HCT116 (cell line): ENCODE results near the gene ZNF783. TPM values are rescaled to one million over a fixed set of nuclear protein-coding genes. Genes with fewer than 3 reads are reported as not detected.

Experiments used
- ATAC-seq: fragments of 200-7000 bp; cut with Tn5 transposase; 2 replicates; pipeline ENCODE4 v1.9.1; 2020; ENCODE audit warnings: mild to moderate bottlenecking, moderate library complexity
- BruUV-seq: library from RNA; stranded (reverse); fragments of 400-500 nt; replicated peaks from 2 replicates; lab custom pipeline; 2021; lab: Mats Ljungman, UMichigan
- CTCF ChIA-PET: fragments of 300-600 bp; sonication (Branson Sonifier 250); formaldehyde crosslinking; loops from one replicate; lab custom pipeline; 2021; ENCODE audit warnings: antibody characterized with exemption; lab: Charles Lee
- POLR2A ChIA-PET: fragments of 300-600, 350-600 bp; sonication (Branson Sonifier 250); formaldehyde crosslinking; loops from one replicate; lab custom pipeline; 2021; ENCODE audit warnings: antibody characterized with exemption; lab: Charles Lee
- RAD21 ChIA-PET, 2 experiments: fragments of 300-600 bp; sonication (Branson Sonifier 250); formaldehyde crosslinking; loops; one replicate each; lab custom pipeline; 2023; ENCODE audit warnings: low total read pairs in 2 of 2; ENCODE audit not compliant: uncharacterized antibody in 2 of 2, unreplicated experiment in 2 of 2, low non-redundant PET in 1 of 2; lab: Charles Lee
- DNase-seq: peaks from one replicate; pipeline ENCODE4 v3.0.0-alpha.2; 2010; ENCODE audit warnings: low read depth, low spot score
- H2AFZ ChIP-seq: fragments of 200-600 bp; shearing (Covaris generic), sonication (generic); 2 replicates; pipeline ENCODE4 v1.6.1; 2017; ENCODE audit warnings: low read depth, mixed run types, mixed read lengths, antibody characterized with exemption, low read length; ENCODE audit not compliant: poor library complexity, severe bottlenecking
- H3K27ac ChIP-seq: 2 replicates; pipeline ENCODE4 v1.5.1; 2012; ENCODE audit warnings: low read depth, low read length
- H3K27me3 ChIP-seq: fragments of 200-600 bp; sonication (generic); 2 replicates; pipeline ENCODE4 v1.6.1; 2016; ENCODE audit warnings: mixed run types, low read length, mixed read lengths; ENCODE audit not compliant: insufficient read depth
- H3K36me3 ChIP-seq, 2 experiments: fragments of 200-500 bp in 1 of 2; fragments of 200-600 bp in 1 of 2; sonication (Bioruptor generic) in 1 of 2; sonication (generic) in 1 of 2; 2 replicates each; pipeline versions ENCODE4 v1.5.1 to v1.6.1; 2014 to 2016; ENCODE audit warnings: low read length in 2 of 2, inconsistent platforms in 1 of 2, mixed read lengths in 1 of 2, mixed run types in 1 of 2; ENCODE audit not compliant: insufficient read depth in 2 of 2, control insufficient read depth in 1 of 2
- H3K4me1 ChIP-seq, 2 experiments: fragments of 200-600 bp in 1 of 2; sonication (generic) in 1 of 2; 2 replicates each; pipeline versions ENCODE4 v1.5.1 to v1.6.1; 2012 to 2017; ENCODE audit warnings: low read length in 2 of 2, inconsistent platforms in 1 of 2, mild to moderate bottlenecking in 1 of 2, mixed read lengths in 1 of 2, mixed run types in 1 of 2, moderate library complexity in 1 of 2; ENCODE audit not compliant: insufficient read depth in 2 of 2, control insufficient read depth in 1 of 2
- H3K4me2 ChIP-seq: fragments of 200-600 bp; sonication (generic); 2 replicates; pipeline ENCODE4 v1.6.1; 2017; ENCODE audit warnings: mixed run types, low read length, mixed read lengths
- H3K4me3 ChIP-seq, 2 experiments: fragments of 200-600 bp in 1 of 2; sonication (generic) in 1 of 2; replicated peaks in 1 of 2; 2 replicates each; pipeline ENCODE4 v1.5.1; 2011 to 2016; ENCODE audit warnings: low read length in 2 of 2, control low read depth in 1 of 2, low read depth in 1 of 2, mild to moderate bottlenecking in 1 of 2, mixed read lengths in 1 of 2, mixed run types in 1 of 2
- H3K79me2 ChIP-seq: fragments of 200-600 bp; sonication (generic); 2 replicates; pipeline ENCODE4 v1.6.1; 2017; ENCODE audit warnings: mild to moderate bottlenecking, mixed run types, low read length, moderate library complexity, mixed read lengths; ENCODE audit not compliant: insufficient read depth
- H3K9ac ChIP-seq: fragments of 200-600 bp; sonication (generic); 2 replicates; pipeline ENCODE4 v1.6.1; 2016; ENCODE audit warnings: low read length, mixed read lengths
- H3K9me2 ChIP-seq: fragments of 200-600 bp; sonication (generic), shearing (Covaris generic); 2 replicates; pipeline ENCODE4 v1.6.1; 2017; ENCODE audit warnings: mixed run types, mild to moderate bottlenecking, moderate library complexity; ENCODE audit not compliant: insufficient read depth
- H3K9me3 ChIP-seq, 2 experiments: fragments of 200-500 bp in 1 of 2; fragments of 200-600 bp in 1 of 2; sonication (Bioruptor generic) in 1 of 2; sonication (generic) in 1 of 2; 2 replicates each; pipeline ENCODE4 v1.6.1; 2014 to 2017; ENCODE audit warnings: low read length in 2 of 2, mixed read lengths in 2 of 2, inconsistent platforms in 1 of 2, low read depth in 1 of 2, mild to moderate bottlenecking in 1 of 2, mixed run types in 1 of 2, moderate library complexity in 1 of 2; ENCODE audit not compliant: control insufficient read depth in 1 of 2, insufficient read depth in 1 of 2
- H4K20me1 ChIP-seq: fragments of 200-600 bp; sonication (generic), shearing (Covaris generic); 2 replicates; pipeline ENCODE4 v1.6.1; 2017; ENCODE audit warnings: mixed run types, mild to moderate bottlenecking, moderate library complexity; ENCODE audit not compliant: insufficient read depth
- EGR1 ChIP-seq: IDR thresholded peaks from 2 replicates; pipeline ENCODE4 v1.6.1; 2012; ENCODE audit warnings: low read depth
- ELF1 ChIP-seq: IDR thresholded peaks from 2 replicates; pipeline ENCODE4 v1.6.1; 2012; ENCODE audit warnings: low read depth, borderline replicate concordance
- EZH2 ChIP-seq: fragments of 200-600 bp; sonication (generic); IDR thresholded peaks from 2 replicates; pipeline ENCODE4 v1.6.1; 2017; ENCODE audit warnings: antibody characterized with exemption, mixed run types
- EZH2phosphoT487 ChIP-seq: fragments of 200-600 bp; IDR thresholded peaks from 2 replicates; pipeline ENCODE4 v1.6.1; 2018; ENCODE audit warnings: antibody characterized with exemption, borderline replicate concordance
- JUND ChIP-seq: IDR thresholded peaks from 2 replicates; pipeline ENCODE4 v1.6.1; 2012
- MAX ChIP-seq: IDR thresholded peaks from 2 replicates; pipeline ENCODE4 v1.6.1; 2012
- POLR2AphosphoS5 ChIP-seq: IDR thresholded peaks from 2 replicates; pipeline ENCODE4 v1.6.1; 2011; ENCODE audit warnings: mild to moderate bottlenecking, low read depth, low read length, moderate library complexity
- RAD21 ChIP-seq: IDR thresholded peaks from 2 replicates; pipeline ENCODE4 v1.6.1; 2012; ENCODE audit warnings: low read depth, mild to moderate bottlenecking
- SIN3A ChIP-seq: IDR thresholded peaks from 2 replicates; pipeline ENCODE4 v1.6.1; 2012; ENCODE audit warnings: low read depth
- SP1 ChIP-seq: IDR thresholded peaks from 2 replicates; pipeline ENCODE4 v1.6.1; 2012; ENCODE audit warnings: low read depth
- SRF ChIP-seq: IDR thresholded peaks from 2 replicates; pipeline ENCODE4 v1.6.1; 2012; ENCODE audit warnings: low read depth
- YY1 ChIP-seq: IDR thresholded peaks from 2 replicates; pipeline ENCODE4 v1.6.1; 2011; ENCODE audit warnings: low read length, low read depth, moderate library complexity, mild to moderate bottlenecking; ENCODE audit not compliant: insufficient replicate concordance; ENCODE audit errors: extremely low read depth
- ZFX ChIP-seq: fragments of 450-650 bp; IDR thresholded peaks from 2 replicates; pipeline ENCODE4 v1.6.1; 2017
- ZNF274 ChIP-seq: fragments of 200-500 bp; sonication (Bioruptor generic); IDR thresholded peaks from 2 replicates; pipeline ENCODE4 v1.6.1; 2014; ENCODE audit warnings: mild to moderate bottlenecking, low read depth, low read length, inconsistent platforms
- intact Hi-C: fragments of 100-400 bp; cut with micrococcal nuclease; formaldehyde crosslinking; loops from 2 replicates; pipeline ENCODE4 v1.10.0; 2022
- total RNA-seq: library from RNA; stranded (reverse); gene quantifications from one replicate; pipeline ENCODE4 v1.2.1, GENCODE V29; 2021; ENCODE audit not compliant: unreplicated experiment

ZNF783 gene
- total RNA-seq, 1 experiment from 2014 or later: 12.5 TPM

- ATAC-seq (no peak), DNase-seq (no peak)
- CTCF ChIA-PET: interaction anchor here (1.0 kb wide), 1 partner anchor 13 kb away, joined by 3 read pairs; no protein-coding TSS in a partner anchor
- RAD21 ChIA-PET: no interaction called here
- Histone ChIP-seq H3K9ac (no peak overlapping the region), H3K4me1 (no peaks in the 10 kb centered on the region), H3K9me3 (no peaks in the 10 kb centered on the region), H3K4me2 (no peak overlapping the region), H3K27ac (no peak overlapping the region), H3K9me2 (no peaks in the 10 kb centered on the region), H2AFZ (no peak overlapping the region), H3K27me3 (no peaks in the 10 kb centered on the region)
- BruUV-seq: no TSS peak
- intact Hi-C loops: no loop called here
- POLR2A ChIA-PET: no interaction called here
- no peak for TF ChIP-seq ZFX
- no peak for TF ChIP-seq EZH2
- TF ChIP-seq SRF: no peak
- TF ChIP-seq EGR1: no peak
- TF ChIP-seq RAD21: no peak
- TF ChIP-seq ELF1: no peak
- no peak for TF ChIP-seq MAX
- no peak for TF ChIP-seq SP1
- TF ChIP-seq JUND: no peak
- TF ChIP-seq POLR2AphosphoS5: no peak
- TF ChIP-seq ZNF274: no peak
- no peak for TF ChIP-seq YY1
- no peak for TF ChIP-seq SIN3A
- TF ChIP-seq EZH2phosphoT487: no peak
- TF ChIP-seq, all 23 proteins: peak for 0
- Histone ChIP-seq H3K4me3 (no peak overlapping the region), H3K79me2 (no peaks in the 10 kb centered on the region), H4K20me1 (no peaks in the 10 kb centered on the region), H3K36me3 (no peaks in the 10 kb centered on the region)
These were observed 55.5 kb downstream of the ZNF783 start for GRCh38 chr7:149317496-149317895.
